Coronary artery (tissue), 2 donors: ENCODE data around the gene NT5C2.
A peak's percentile ranks its signal among the peaks of the same experiment; 100 is the strongest.

Experiments used
- DNase-seq: peaks from one replicate; pipeline ENCODE4 v3.0.0-alpha.2; 2017; ENCODE audit warnings: low spot score
- H3K27ac ChIP-seq, 2 donors: fragments of 200-600 bp; sonication (generic); one replicate each; pipeline ENCODE4 v1.5.1; 2016 to 2019
- H3K4me3 ChIP-seq: fragments of 200-600 bp; sonication (generic); 2 replicates; pipeline ENCODE4 v1.5.1; 2016; ENCODE audit warnings: mild to moderate bottlenecking, moderate library complexity
- TF ChIP-seq, protein P1 (sequence below): fragments of 200-600 bp; sonication (generic); IDR thresholded peaks from one replicate; pipeline ENCODE4 v1.5.1; 2019; ENCODE audit warnings: antibody characterized with exemption

Gene NT5C2

DNA sequence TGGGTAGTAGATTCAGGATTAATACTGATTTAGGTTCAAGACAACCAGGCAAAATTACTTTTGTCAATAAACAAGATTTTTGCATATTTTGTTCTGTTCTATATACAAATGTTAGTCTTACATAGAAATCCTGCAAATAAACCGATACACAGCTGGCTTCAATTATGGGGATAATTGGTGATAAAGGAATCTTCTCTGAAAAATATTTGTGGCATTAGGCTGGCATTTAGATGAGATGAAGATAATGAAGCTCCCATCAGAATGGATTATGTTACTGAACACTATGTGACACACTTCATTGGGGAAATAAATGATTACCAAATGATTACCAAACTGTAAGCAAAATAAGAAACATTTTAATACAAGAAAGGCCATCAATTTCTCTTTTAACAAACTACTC, 65.8 kb downstream of the NT5C2 start:
- no peak for DNase-seq
- Histone ChIP-seq H3K4me3 (no peak overlapping the region), H3K27ac (peak overlapping the region in 1 of 2 donors; percentile 59)
- TF ChIP-seq, protein P1, sequence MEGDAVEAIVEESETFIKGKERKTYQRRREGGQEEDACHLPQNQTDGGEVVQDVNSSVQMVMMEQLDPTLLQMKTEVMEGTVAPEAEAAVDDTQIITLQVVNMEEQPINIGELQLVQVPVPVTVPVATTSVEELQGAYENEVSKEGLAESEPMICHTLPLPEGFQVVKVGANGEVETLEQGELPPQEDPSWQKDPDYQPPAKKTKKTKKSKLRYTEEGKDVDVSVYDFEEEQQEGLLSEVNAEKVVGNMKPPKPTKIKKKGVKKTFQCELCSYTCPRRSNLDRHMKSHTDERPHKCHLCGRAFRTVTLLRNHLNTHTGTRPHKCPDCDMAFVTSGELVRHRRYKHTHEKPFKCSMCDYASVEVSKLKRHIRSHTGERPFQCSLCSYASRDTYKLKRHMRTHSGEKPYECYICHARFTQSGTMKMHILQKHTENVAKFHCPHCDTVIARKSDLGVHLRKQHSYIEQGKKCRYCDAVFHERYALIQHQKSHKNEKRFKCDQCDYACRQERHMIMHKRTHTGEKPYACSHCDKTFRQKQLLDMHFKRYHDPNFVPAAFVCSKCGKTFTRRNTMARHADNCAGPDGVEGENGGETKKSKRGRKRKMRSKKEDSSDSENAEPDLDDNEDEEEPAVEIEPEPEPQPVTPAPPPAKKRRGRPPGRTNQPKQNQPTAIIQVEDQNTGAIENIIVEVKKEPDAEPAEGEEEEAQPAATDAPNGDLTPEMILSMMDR = no peak

DNA sequence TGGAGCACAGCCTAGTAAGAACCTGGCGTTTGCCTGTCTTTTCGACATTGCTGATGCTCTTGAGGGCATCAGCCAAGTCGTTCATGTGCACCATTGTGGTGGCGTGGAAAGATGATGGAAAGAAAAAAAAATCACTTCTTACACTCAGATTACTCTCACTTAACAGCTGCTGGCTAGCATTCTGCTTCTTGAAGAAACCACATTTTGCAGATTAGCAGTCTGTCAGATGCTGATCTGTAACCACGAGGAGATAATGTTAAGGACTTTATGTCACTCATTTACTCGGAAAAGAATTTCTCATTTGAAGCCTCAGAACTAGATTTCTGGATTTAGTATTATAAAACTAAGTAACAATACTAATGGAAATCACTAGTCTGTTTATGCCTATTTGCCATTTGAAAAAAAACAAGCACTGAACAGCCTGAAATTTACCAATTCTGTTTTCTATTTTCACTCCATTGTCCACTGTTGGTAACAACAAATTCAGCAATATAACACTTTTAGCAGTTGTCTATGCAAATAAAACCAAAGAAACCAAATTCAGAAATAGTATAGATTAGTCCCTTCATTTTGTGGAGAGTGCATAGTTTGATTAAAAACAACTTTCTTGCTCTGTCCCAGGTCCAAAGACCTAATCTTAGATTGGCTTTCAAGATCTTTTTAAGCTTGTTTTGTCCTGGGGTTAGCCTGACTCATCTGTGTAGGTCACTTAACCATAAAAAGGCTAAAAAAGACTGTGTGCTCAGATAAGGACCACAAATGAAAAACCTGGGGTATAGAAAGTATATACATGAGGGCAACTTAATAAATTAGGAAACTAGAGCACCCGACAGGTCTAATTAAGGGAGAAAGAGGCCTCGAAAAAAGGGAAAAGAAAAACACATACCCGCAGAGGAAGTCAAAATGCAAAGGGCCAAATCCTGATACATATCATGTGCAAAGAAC, 67.5 kb downstream of the NT5C2 start:
- TF ChIP-seq, protein P1 = no peak
- H3K4me3 ChIP-seq = no peak overlapping the region
- no peak for DNase-seq
- H3K27ac ChIP-seq = peak overlapping the region; percentile 36 to 59

DNA sequence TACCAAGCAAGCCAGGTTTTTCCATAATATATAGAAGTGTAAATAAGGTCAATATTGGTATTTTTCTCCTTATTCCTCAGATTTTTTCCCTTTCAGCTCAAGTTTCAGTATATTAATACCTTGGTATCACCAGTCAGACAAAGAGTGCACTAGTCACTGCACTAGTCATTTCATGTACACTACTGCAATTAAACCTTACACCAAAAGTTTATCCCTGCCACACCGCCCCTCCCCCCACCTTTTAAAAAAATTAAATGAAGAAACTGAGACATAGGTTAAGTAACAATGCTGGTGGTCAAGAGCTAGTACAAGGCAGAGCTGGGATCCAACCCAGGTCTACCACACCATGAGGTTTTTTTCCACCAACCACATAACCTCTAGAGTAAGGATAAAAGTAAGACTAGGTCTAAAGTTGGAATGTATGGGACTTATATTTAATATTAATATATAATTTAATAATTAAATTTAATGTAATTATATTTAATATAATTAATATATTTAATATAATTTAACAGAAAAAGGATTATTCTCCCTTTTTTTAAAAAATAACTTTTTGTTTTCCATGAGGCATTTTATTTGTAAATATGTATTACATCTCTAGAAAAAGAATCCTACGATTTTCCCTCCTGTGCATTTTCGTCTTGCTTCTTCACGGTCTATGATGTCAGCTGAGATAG, 68.5 kb downstream of the NT5C2 start:
- H3K4me3 ChIP-seq = no peak overlapping the region
- TF ChIP-seq, protein P1 = no peak
- no peak for DNase-seq
- peak overlapping the region in 1 of 2 donors; percentile 16 for H3K27ac ChIP-seq

DNA sequence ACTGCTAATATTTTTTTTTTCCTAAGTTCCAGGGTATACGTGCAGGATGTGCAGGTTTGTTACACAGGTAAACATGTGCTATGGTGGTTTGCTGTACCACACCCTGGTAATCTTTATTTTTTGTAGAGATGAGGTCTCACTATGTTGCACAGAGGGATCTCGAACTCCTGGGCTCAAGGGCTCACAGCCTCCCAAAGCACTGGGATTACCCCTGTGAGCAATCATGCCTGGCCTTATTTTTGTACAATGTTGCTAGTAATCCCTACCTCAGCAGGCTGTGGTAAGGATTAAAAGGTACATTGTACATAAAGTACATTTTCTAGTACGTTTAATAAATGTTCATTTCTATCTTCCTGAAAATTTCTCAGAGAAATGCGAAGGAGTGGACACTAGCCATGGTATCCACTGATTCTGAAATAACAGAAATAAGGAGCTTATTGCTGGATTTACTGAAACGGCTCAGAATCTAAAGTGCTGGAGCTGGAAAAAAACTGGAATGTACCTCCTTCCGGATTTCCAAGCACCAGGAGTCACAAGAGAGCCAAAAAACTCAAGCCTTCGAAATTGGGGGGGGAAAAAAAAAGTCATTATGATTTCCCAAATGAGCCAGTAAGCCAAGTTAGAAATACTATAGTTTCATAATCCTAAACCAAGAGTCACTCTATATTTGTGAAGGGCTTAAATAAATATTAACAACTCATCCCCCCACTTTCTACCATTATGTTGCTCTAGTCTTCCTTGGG, 69.6 kb downstream of the NT5C2 start:
- TF ChIP-seq, protein P1 = no peak
- Histone ChIP-seq H3K27ac (peak overlapping the region; percentile 22 to 64), H3K4me3 (peak overlapping the region; percentile 1)

DNA sequence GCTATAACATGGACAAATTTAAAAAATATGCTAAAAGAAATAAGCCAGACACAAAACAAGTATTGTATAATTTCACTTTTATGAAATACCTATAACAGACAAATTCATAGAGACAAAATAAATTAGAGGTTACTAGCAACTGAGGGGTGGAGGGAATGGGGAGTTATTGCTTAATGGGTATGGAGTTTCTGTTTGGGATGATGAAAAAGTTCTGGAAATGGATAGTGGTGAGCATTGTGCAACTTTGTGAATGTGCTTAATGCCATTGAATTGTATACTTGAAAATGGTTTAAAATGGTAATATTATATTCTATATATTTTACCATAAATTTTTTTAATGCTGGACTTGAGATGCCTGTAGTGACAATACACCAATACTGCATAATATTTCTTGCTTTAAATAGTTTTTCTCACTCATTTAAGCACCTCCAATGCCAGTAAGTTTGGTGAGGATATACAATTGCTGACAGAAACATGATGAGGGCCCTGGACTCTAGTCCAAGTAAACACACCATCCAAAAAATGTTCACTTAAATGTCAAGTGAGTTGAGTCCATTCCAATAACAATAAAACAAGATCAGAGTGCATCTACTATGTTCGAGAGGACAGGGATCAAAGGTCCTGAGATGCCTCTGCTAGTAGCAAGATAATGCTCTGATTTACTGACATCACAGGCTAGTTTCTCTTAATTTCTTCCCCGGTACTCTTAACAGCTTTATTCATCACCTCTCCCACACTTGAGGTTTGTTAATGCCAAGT, 71.9 kb downstream of the NT5C2 start:
- Histone ChIP-seq H3K27ac (peak overlapping the region; percentile 48 to 83), H3K4me3 (peak overlapping the region; percentile 34)
- TF ChIP-seq, protein P1 = no peak
- no peak for DNase-seq

More for the DNA sequence above, 69.6 kb downstream of the NT5C2 start:
- DNase-seq = no peak

DNA sequence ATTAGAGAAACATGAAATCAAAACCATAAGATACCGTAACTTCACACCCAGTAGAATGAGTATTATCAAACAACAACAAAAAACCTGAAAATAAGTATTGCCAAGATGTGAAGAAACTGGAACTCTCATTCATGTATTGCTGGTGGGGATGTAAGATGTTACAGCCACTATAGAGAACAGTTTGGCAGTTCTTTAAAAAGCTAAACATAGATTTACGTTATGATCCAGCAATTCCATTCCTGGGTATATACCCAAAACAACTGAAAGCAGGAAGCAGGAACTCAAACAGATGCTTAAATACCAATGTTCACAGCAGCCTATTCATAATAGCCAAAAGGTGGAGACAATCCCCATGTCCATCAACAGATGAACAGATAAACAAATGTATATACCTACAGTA, 72.5 kb downstream of the NT5C2 start:
- peak overlapping the region; percentile 48 to 58 for H3K27ac ChIP-seq
- DNase-seq = no peak
- TF ChIP-seq, protein P1 = no peak
- H3K4me3 ChIP-seq = peak overlapping the region; percentile 15
